GM12892 (cell line): ENCODE results near the gene LNP1.
"Not testable (repeated sequence)": the region's sequence is repeated elsewhere in the genome, so short reads cannot be mapped to it uniquely, and the experiment has no call there.

Source experiments
- DNase-seq: peaks from one replicate; pipeline ENCODE4 v3.0.0; 2011; ENCODE audit not compliant: insufficient read length
- FAIRE-seq: peaks from 2 replicates; lab custom pipeline; 2011; peaks lifted over from hg19 to GRCh38; lab: Jason Lieb, UNC
- POLR2A ChIP-seq: IDR thresholded peaks from 2 replicates; pipeline ENCODE4 v1.6.1; 2011; ENCODE audit warnings: low read depth, low read length, control low read depth
- POLR2AphosphoS5 ChIP-seq: IDR thresholded peaks from 2 replicates; pipeline ENCODE4 v1.6.1; 2011; ENCODE audit warnings: low read depth, low read length, control low read depth
- TAF1 ChIP-seq: IDR thresholded peaks from 2 replicates; pipeline ENCODE4 v1.6.1; 2011; ENCODE audit warnings: low read depth, mild to moderate bottlenecking, control low read depth, low read length, borderline replicate concordance

Gene LNP1

GRCh38 chr3:100470951-100471350 lies 69.6 kb downstream of the LNP1 start:
- no peak for DNase-seq
- no peak for FAIRE-seq
- TF ChIP-seq POLR2AphosphoS5 (no peak), POLR2A (no peak), TAF1 (no peak)

GRCh38 chr3:100471444-100471843 lies 70.1 kb downstream of the LNP1 start:
- FAIRE-seq, result no peak
- no peak for DNase-seq
- TF ChIP-seq POLR2A (no peak), POLR2AphosphoS5 (no peak), TAF1 (no peak)

GRCh38 chr3:100477851-100478360 lies 76.6 kb downstream of the LNP1 start:
- not testable (repeated sequence) for DNase-seq, FAIRE-seq

- not testable (repeated sequence) for FAIRE-seq
These were observed 77.2 kb downstream of the LNP1 start for GRCh38 chr3:100478521-100478920.

GRCh38 chr3:100480081-100480480 lies 78.7 kb downstream of the LNP1 start:
- DNase-seq, result no peak
- TF ChIP-seq POLR2A (no peak), POLR2AphosphoS5 (no peak)
- FAIRE-seq, result no peak

More at GRCh38 chr3:100478521-100478920, 77.2 kb downstream of the LNP1 start:
- DNase-seq, result not testable (repeated sequence)

- FAIRE-seq, result no peak
- TF ChIP-seq POLR2A (no peak), POLR2AphosphoS5 (no peak), TAF1 (no peak)
- no peak for DNase-seq
These were observed 80.8 kb downstream of the LNP1 start for GRCh38 chr3:100482176-100482575.

- FAIRE-seq (no peak), DNase-seq (no peak)
- TF ChIP-seq TAF1 (no peak), POLR2AphosphoS5 (no peak), POLR2A (no peak)
These were observed 82.2 kb downstream of the LNP1 start for GRCh38 chr3:100483529-100483928.

- FAIRE-seq (no peak), DNase-seq (no peak)
- no peak for TF ChIP-seq POLR2A
- TF ChIP-seq TAF1, result no peak
- no peak for TF ChIP-seq POLR2AphosphoS5
These were observed 85.5 kb downstream of the LNP1 start for GRCh38 chr3:100486808-100487207.

- DNase-seq (no peak), FAIRE-seq (no peak)
- no peak for TF ChIP-seq POLR2A
- TF ChIP-seq POLR2AphosphoS5, result no peak
- TF ChIP-seq TAF1, result no peak
These were observed 87.8 kb downstream of the LNP1 start for GRCh38 chr3:100489118-100489517.

GRCh38 chr3:100492059-100493006 lies 91.0 kb downstream of the LNP1 start, which contains the start of gene TMEM45A:
TMEM45A (plus strand) TSS chr3:100492619; CDS start chr3:100555212, 62,593 bp downstream.
- TF ChIP-seq TAF1, result no peak
- TF ChIP-seq POLR2AphosphoS5, result no peak
- peak; percentile 63; the same call in 1 of the 2 replicates for TF ChIP-seq POLR2A
- DNase-seq, result peak; percentile 95
- peak; percentile 89 for FAIRE-seq

GRCh38 chr3:100496711-100497261 lies 95.4 kb downstream of the LNP1 start:
- FAIRE-seq (no peak), DNase-seq (no peak)
- TF ChIP-seq TAF1, result no peak
- TF ChIP-seq POLR2A, result no peak

GRCh38 chr3:100499651-100500050 lies 98.3 kb downstream of the LNP1 start:
- DNase-seq, result no peak
- TF ChIP-seq TAF1 (no peak), POLR2A (no peak), POLR2AphosphoS5 (no peak)
- no peak for FAIRE-seq

- FAIRE-seq (no peak), DNase-seq (no peak)
- TF ChIP-seq POLR2A, result no peak
- no peak for TF ChIP-seq TAF1
- no peak for TF ChIP-seq POLR2AphosphoS5
These were observed 99.1 kb downstream of the LNP1 start for GRCh38 chr3:100500320-100500880.
